ENCODE measurements around the gene CXCL12. TPM values are rescaled to one million over a fixed set of nuclear protein-coding genes. Genes with fewer than 3 reads are reported as not detected.

CXCL12 gene
- total RNA-seq: 135 and 150 TPM in 2 replicates

DNA sequence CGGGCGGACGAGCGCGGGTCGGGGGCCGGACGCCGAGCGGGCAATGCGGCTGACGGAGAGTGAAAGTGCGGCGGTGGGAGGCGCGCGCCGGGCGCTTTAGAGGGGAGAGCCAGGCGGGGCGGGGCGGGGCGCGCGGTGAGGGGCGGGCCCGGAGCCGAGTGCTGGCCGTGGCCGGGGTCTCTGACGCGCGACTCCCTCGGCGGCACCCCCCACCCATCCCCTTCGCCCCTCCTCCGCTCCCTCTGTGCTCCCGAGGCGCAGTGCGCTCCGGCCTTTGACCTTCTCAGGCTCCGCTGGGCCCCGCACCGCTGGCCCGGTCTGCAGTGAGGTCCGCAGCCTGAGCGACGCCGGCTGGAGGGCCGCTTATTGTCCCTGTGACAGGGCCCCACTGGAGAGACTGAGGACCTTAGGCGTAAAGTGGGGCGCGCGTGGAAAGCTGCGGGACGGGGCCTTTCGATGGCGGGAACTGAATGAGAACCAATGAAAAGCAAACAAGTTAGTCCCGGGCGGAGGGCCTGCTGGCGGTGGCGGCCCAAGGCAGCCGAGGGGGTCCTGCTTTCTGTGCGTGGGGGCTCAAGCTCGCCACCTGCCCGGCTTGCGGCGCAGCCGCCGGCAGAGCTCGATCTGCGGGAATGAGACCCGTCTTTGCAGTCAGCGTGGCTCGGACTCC lies at the start of gene CXCL12:
Gene CXCL12 (minus strand): TSS at position 72 of the 670 bp plus-strand sequence. CDS start 92 bp downstream, outside the sequence.

Measured in smooth muscle cell of bladder (primary cell).